ENCODE measurements around the gene KLC1.

Gene KLC1

DNA sequence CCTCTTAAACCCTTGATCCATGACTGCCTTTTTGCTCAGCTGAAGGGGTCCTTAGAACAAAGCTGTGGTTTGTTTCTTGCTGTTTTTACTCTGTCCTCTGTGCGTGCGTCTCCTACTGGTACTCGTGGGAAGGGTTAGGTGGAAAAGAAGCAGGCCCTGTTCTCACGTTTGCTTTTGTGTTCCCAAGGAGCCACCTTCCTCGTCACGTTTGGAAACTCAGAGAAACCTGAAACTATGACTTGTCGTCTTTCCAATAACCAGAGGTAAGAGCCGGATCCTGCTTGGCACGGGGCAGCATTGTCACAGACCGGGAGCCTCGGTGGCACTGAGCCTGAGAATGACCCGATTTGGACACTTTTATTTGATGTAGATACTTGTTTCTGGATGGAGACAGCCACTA is 99.7 kb downstream of the KLC1 start:
- TF ChIP-seq, protein P1, sequence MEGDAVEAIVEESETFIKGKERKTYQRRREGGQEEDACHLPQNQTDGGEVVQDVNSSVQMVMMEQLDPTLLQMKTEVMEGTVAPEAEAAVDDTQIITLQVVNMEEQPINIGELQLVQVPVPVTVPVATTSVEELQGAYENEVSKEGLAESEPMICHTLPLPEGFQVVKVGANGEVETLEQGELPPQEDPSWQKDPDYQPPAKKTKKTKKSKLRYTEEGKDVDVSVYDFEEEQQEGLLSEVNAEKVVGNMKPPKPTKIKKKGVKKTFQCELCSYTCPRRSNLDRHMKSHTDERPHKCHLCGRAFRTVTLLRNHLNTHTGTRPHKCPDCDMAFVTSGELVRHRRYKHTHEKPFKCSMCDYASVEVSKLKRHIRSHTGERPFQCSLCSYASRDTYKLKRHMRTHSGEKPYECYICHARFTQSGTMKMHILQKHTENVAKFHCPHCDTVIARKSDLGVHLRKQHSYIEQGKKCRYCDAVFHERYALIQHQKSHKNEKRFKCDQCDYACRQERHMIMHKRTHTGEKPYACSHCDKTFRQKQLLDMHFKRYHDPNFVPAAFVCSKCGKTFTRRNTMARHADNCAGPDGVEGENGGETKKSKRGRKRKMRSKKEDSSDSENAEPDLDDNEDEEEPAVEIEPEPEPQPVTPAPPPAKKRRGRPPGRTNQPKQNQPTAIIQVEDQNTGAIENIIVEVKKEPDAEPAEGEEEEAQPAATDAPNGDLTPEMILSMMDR (IDR thresholded peaks at IDR 0.05; ENCODE audit: control extremely low read depth, extremely low read depth, low read depth, missing control alignments), result no peak
- no peak for DNase-seq (ENCODE audit: extremely low spot score)
- POLR2A ChIA-PET, result no interaction called here
- CTCF ChIA-PET, result no interaction called here

DNA sequence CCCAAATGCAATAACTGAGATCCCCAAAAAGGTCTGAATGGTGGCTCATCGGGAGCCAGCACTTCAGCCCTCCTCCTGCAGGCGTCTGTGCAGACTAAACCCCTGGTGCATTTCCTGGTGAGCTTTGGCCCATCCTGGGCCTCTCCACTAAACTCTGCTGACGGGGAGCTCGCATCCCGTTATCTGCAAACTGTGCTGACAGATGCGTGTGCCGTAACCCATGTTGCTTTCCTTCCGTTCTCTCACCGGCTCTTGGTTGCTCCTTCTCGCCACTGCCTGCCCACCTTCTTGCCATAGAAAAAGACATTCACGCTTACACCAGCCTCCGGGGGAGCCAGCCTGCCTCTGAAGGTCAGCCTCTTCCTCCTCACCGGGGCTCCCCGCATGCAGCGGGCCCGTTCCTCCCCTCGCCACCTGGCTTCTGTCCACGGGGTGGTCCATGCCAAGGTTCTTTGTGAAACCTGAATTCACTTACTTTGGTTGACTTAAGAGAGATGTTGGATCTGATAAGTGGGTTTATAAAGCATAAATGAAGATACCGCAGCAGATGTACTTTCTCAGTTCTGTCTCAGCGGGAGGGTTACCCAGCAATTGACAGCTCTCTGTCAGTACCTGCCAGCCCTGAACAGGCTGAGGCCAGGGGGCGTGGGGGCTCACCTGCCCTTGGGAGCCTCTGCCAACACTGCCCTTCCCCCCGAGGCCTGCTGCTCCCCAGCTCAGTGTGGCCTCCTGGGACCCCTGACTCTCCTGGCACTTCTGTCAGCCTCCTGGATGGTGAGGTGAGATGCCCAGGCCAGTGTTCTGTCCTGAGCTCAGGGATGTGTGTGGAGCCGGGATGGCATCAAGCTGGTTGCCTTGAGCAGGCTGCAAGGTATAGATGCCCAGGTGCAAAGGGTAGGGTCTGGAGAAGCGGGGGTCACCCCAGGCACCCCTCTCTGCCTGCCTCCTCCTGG is 100.8 kb downstream of the KLC1 start:
- TF ChIP-seq, protein P1 (IDR thresholded peaks at IDR 0.05; ENCODE audit: control extremely low read depth, extremely low read depth, low read depth, missing control alignments), result no peak
- ChIA-PET POLR2A (no interaction called here), CTCF (no interaction called here)
- DNase-seq (ENCODE audit: extremely low spot score), result no peak

DNA sequence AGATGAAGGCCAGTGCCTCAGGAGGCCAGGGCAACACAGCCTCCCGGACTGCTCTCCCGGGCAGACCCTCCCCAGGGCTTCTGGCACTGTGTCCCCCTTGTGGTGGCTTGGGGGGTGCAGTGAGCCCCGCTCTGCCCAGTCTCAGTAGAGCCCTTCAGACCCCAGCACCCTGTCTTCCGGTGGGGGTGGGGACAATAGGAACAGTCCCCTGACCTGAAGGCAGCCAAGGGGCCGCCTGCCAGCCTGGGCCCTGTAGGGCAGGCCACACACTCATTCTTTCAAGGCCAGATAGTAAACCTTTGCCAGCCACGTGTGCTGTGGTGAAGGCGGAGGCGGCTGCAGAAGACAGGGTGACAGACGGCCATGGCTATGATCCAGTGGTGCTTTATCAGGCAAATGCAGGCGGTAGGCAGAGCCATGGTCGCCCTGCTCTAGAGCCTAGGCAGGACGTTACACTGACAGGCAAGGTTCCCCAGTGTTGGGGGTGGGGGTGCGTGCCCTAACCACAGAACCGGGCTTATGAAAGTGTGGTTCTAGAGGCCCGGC is 101.6 kb downstream of the KLC1 start:
- TF ChIP-seq, protein P1 (IDR thresholded peaks at IDR 0.05; ENCODE audit: control extremely low read depth, extremely low read depth, low read depth, missing control alignments), result no peak
- no peak for DNase-seq (ENCODE audit: extremely low spot score)
- POLR2A ChIA-PET, result no interaction called here
- CTCF ChIA-PET, result no interaction called here

DNA sequence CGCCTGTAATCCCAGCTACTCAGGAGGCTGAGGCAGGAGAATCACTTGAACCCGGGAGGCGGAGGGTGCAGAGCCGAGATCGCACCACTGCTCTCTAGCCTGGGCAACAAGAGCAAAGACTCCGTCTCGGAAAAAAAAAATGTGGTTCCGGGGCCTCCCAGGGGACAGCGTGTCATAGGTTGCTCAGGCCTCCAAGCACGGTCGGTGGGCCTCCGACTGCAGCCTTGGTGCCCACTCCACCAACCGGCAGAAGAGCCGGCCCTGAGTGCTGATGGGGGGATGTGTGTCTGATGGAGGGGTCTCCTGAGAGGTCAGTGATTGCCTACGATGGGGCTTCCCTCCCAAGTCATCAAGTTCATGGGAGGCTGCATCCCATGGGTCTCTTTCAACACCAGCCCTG is 102.5 kb downstream of the KLC1 start:
- ChIA-PET POLR2A (no interaction called here), CTCF (no interaction called here)
- DNase-seq (ENCODE audit: extremely low spot score), result no peak
- TF ChIP-seq, protein P1 (IDR thresholded peaks at IDR 0.05; ENCODE audit: control extremely low read depth, extremely low read depth, low read depth, missing control alignments), result no peak

DNA sequence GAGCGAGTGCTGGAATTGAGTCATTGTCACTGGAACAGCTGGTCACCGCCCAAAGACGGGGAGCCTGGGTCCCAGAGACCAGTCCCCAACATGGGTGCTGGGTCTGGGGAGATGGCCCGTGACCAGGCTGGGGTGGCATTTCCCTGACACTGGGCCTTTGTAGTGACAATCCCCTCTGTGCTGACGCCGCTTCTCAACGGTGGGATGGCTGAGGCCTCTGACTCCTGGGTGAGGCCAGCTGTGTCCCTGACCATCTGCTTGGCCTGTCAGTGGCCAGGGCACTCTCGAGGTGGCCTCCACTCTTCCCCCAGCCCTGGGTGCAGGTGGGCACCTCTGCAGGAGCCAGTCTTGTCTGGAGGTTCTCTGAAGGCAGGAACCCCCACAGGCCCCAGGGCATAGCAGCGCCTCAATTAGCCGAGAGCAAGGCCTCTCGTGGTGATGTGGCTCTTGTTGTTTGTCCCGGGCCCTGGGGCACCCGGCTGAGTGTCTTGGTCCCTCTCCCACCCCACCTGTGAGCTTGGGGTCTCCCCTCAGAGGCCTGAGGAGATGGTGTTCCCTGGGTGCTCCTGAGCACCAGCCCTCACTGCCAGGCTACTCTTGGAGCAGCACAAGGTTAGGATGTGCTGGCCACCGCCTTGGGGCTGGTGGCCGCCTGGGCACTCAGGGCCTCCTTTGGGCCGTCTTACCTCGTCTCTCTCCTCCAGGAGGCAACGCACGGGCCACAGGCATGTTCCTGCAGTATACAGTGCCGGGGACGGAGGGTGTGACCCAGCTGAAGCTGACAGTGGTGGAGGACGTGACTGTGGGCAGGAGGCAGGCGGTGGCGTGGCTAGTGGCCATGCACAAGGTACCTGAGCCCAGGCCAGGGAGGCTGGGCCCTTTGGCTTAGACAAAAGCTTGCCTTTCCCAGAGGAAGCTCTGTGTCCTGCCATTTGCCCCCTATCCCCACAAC is 103.2 kb downstream of the KLC1 start:
- CTCF ChIA-PET, result no interaction called here
- no peak for DNase-seq (ENCODE audit: extremely low spot score)
- POLR2A ChIA-PET, result no interaction called here
- TF ChIP-seq, protein P1 (IDR thresholded peaks at IDR 0.05; ENCODE audit: control extremely low read depth, extremely low read depth, low read depth, missing control alignments), result no peak

DNA sequence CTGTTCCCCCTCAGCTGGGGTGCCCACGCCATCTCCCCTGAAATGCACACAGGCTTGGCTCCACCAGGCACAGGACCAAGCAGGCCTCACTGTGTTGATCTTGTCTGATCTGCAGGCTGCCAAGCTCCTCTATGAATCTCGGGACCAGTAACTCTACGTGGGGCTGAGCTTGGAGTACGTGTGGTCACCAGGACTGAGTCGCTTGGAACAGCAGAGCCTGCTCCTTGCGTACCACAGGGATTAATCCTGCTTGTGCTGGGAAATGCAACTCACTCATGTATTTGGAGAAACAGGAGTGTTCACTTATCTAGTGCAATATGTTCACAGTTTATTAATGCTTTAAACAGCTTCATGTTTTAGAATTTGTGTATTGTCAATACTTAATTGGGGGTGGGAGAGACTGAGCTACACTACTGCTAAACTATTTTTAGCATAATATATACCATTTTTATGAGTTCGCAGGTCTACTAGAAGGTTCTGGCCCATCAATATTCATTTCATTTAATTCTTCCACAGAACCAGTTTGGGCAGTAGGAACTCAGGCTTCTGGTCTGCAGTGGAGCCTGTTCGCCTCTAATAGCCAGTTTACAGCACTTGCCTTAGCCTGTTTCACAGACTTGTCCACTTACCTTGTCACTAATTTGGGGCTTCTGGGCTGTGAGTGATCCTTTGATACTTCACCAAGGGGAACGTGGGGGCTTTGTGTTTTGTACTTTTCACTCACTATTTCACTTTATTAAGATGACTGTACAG is 104.0 kb downstream of the KLC1 start:
- TF ChIP-seq, protein P1 (IDR thresholded peaks at IDR 0.05; ENCODE audit: control extremely low read depth, extremely low read depth, low read depth, missing control alignments), result no peak
- no peak for DNase-seq (ENCODE audit: extremely low spot score)
- ChIA-PET CTCF (no interaction called here), POLR2A (no interaction called here)

Data from GM10248 (cell line).